SU-DHL-6 (cell line): ENCODE data around the gene PRMT1.

Experiments used
- EZH2phosphoT487 ChIP-seq: fragments of 200-600 bp; sonication (generic), shearing (Covaris generic); conservative IDR thresholded peaks from 2 replicates; pipeline ENCODE4 v1.6.1; 2018; ENCODE audit warnings: mild to moderate bottlenecking, antibody characterized with exemption, low read length, moderate library complexity, mixed read lengths
- TF ChIP-seq, protein P1 (sequence below): fragments of 200-600 bp; sonication (generic); IDR thresholded peaks from one replicate; pipeline ENCODE4 v1.5.1; 2017; ENCODE audit warnings: antibody characterized with exemption, mild to moderate bottlenecking, low read length, moderate library complexity; ENCODE audit not compliant: insufficient read depth, poor library complexity, severe bottlenecking

DNA sequence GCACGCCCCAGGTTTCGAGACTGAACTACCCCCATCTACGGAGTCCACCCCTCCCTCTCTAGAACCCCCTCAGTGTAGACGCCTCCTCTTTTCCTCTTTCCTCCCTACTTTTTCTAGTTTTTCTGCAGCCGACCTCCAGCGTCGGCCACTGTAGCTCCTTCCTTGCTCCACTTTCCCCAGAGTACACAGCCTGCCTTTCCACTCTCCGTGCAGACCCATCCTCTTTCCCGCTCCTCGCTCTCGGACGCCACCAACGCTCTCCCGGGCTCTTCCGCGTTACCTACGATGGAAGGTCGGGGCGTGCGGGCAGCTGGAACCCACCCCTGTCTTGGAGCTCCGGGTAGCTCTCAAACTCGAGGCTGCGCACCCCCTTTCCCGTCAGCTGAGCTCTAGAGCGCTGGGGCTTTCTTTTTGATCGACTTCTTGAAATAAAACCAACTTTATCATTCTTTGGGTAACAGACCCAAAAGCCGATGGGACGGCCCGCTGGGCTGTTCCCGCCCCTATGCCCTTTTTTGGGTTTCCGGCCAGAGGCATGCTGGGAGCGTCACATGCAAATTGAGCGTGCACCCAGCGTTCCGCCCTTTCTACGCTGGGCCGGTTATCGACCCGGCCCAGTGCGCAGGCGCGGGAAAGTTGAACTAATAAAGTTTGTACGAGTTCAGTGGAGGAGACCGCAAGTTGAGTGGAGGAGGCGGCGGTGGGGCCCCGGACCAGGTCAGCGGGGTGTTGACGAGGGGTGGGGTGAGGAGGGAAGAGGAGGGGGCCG is 11.5 kb upstream of the PRMT1 start, which contains the start of the genes BCL2L12 and IRF3:
- TF ChIP-seq, protein P1, sequence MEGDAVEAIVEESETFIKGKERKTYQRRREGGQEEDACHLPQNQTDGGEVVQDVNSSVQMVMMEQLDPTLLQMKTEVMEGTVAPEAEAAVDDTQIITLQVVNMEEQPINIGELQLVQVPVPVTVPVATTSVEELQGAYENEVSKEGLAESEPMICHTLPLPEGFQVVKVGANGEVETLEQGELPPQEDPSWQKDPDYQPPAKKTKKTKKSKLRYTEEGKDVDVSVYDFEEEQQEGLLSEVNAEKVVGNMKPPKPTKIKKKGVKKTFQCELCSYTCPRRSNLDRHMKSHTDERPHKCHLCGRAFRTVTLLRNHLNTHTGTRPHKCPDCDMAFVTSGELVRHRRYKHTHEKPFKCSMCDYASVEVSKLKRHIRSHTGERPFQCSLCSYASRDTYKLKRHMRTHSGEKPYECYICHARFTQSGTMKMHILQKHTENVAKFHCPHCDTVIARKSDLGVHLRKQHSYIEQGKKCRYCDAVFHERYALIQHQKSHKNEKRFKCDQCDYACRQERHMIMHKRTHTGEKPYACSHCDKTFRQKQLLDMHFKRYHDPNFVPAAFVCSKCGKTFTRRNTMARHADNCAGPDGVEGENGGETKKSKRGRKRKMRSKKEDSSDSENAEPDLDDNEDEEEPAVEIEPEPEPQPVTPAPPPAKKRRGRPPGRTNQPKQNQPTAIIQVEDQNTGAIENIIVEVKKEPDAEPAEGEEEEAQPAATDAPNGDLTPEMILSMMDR, result no peak
- TF ChIP-seq EZH2phosphoT487, result no peak
